Measurements from ENCODE around the gene FYCO1. TPM values are rescaled to one million over a fixed set of nuclear protein-coding genes. Genes with fewer than 3 reads are reported as not detected.

Gene FYCO1
- 29.7 and 30.9 TPM in 2 replicates for total RNA-seq

DNA sequence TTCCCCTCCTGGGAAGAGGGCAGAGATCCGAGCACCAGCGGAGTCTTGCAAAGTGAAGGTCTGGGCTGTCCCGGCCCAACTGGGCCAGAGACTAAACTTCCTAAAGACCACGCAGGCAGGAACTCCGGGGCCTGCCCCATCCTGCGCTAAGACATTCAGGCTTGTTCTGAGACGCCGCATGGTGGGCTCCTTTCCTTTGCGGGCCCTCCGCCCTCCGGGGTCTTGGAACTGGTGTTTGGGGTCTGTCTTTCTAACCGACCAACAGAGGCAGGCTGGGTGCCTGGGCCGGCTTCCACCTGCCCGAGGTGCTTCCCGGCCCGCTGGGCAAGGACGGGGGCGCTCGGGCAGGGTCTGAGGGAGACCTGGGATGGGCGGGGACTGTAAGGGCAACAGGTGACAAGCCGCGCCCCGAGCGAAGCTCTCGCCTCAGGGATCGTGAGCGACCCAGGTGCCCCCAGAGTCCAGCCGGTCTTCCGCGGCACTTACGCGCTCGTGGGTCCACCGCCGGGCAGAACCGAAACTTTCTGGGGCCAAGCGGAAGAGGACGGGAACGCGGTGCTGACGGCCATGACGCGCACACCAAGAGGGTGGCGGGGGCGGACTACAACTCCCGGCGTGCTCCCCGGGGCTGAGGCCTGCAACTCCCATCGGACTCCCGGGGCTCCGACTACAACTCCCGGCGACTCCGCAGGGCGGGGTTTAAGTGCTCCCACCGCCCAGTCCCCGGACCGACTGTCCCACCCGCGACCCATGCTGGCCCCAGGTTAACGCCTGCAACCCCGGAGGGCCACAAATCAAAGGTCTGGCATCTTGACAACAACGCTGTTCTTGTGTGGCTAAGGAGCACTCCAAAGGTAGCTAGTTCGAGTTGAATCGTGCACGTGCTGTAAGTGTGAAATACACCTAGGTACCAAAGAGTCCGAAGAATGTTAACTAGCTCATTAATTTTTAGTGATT lies at the start of gene FYCO1:
FYCO1 (minus strand) TSS at position 589 of the 957 bp plus-strand sequence. CDS start 10,914 bp downstream, outside the sequence.

DNA sequence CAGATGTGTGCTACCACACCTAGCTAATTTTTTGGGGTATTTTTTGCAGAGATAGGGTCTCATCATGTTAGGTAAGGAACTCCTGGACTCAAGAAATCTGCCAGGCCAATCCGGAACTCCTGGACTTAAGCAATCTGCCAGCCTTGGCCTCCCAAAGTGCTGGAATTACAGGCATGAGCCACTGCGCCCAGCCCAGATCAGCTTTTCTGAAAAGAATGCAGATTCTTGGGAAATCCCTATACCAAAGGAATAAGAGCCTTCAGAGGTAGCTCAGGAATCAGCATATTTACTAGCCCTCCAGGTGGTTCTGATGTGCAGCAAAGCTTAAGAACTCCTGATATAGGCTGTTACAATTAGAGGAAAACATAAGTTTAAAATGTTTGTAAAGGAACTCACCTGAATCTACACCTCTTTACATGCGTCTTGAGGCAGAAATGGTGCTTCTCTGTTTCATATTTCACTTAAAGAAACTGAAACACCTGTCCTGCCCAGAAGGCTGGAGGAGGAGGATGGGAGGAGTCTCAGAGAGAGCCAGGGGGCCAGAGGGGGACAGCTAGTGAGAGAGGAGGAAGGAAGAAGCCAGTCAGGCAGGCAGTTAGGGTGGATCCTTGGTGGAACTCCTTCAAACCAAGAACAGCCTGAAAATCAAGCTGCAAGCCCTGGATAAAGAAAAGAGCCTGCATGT lies 31.5 kb upstream of the FYCO1 start, which contains the start of gene XCR1:
XCR1 (minus strand) TSS at position 463 of the 685 bp plus-strand sequence. CDS start 5,536 bp downstream, outside the sequence.

GRCh38 chr3:45943207-45943846 lies 52.3 kb downstream of the FYCO1 start, which contains the start of gene CXCR6:
Gene CXCR6, plus strand, starts transcription at chr3:45943464. Its CDS starts 3,018 bp downstream, at chr3:45946482.

DNA sequence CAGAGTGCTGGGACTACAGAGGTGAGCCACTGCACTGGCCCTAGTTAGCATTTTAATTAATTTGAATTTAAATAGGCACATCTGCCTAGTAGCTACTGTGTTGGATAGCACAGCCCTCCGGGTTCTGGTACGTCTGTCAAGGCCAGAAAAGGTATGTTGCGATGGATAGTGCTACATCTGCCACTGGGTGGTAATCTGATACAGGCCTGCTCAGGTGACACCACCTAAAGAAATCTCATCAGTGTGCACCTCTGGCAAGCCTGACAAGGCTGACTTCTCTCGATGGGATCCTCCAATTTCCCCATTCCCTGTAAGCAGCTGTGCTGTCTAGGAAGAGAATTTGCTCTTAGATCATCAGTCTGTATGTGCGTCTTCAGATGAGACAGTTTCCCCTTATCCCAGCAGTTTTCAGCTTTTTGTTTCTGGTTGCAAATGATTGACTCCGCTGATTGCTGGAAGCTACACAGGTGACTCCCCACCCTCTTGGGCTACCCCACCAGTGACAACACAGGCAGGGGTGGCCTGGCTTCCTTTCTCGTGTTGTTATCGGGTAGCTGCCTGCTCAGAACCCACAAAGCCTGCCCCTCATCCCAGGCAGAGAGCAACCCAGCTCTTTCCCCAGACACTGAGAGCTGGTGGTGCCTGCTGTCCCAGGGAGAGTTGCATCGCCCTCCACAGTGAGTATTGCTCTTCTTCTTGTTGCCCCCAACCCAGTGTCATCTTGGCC lies 109.5 kb downstream of the FYCO1 start, which contains the start of gene CCR9:
CCR9 (plus strand) TSS at position 565 of the 727 bp plus-strand sequence. CDS start 8,391 bp downstream, outside the sequence.

Other genes with a start within 250 kb of the FYCO1 start
- not detected in 2 replicates for gene SLC6A20, start 199.3 kb downstream of the FYCO1 start, total RNA-seq
- gene LZTFL1, start 153.7 kb downstream of the FYCO1 start, total RNA-seq, result 10.7 and 12.5 TPM in 2 replicates
- gene CCR9, start 109.3 kb downstream of the FYCO1 start, total RNA-seq, result not detected in 2 replicates
- not detected in 2 replicates for gene CXCR6, start 52.4 kb downstream of the FYCO1 start, total RNA-seq
- under 0.01 TPM in 1 of 2 replicates, not detected in the other for gene XCR1, start 31.7 kb upstream of the FYCO1 start, total RNA-seq
- gene CCR1, start 212.5 kb upstream of the FYCO1 start, total RNA-seq, result 0.63 and 1.5 TPM in 2 replicates
- 0.09 TPM in 1 of 2 replicates, not detected in the other for gene CCR3, start 246.6 kb upstream of the FYCO1 start, total RNA-seq

Measured in bronchial smooth muscle cell (primary cell).